HG02938 (cell line): ENCODE data around the gene KCNE3.
"Not testable (repeated sequence)": the region's sequence is repeated elsewhere in the genome, so short reads cannot be mapped to it uniquely, and the experiment has no call there.

Source experiments
- ATAC-seq: cut with Tn5 transposase; IDR thresholded peaks from one replicate; pipeline ENCODE4 v1.9.1; 2021; ENCODE audit warnings: mild to moderate bottlenecking, moderate library complexity; ENCODE audit not compliant: unreplicated experiment

KCNE3 gene

DNA sequence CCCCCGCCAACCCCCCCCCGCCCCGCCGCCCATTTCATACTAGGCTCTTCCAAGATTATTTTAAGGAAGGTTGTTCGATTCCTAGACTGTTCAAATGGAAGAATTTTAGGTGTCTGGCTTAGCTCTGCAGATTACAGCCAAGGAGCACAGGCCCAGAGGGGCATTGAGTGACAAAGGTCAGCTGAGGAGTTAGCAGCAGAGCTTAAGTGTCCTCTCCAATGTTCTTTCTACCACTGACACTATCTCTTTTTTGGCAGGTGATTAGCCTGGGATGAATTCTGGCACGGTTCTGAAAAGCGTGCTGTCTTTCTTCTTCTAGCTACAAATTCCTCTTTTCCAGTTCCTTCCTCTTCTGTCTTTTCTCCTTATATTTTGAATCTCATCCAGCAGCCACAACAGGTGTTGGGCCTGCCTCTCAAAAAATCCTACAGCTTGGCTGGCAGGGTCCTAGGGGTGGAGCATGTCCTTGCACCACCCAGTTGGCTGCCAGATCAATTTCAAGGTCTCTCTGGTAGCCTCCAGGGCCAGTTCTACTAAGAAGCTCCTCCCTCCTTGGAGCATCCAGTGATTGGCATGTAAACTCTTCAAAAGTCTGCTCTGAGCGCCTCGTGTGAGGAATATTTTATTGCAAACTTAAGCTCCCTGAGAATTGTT, 23.0 kb downstream of the KCNE3 start:
- no peak for ATAC-seq

GRCh38 chr11:74443071-74443864, 24.1 kb downstream of the KCNE3 start:
- no peak for ATAC-seq

DNA sequence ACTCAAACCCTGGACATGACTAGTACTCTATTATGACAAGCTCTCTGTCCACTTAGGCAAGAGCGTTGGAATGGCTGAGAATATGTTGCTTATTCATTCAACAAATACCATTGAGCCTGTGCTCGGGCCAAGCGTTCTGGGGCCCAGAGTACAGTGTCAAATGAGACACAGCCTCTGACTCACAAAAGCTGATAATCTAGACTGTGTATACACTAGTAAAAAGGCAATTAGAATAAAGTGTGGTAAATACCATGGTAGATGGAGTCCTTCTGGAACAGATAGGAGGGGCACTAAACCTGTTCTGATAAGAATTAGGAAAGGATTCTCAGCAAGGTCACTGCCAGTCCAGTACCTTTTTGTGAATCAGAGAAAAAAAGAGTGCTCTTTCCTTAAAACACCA, 24.7 kb downstream of the KCNE3 start:
- ATAC-seq: no peak

GRCh38 chr11:74438681-74439080, 28.7 kb downstream of the KCNE3 start:
- no peak for ATAC-seq

DNA sequence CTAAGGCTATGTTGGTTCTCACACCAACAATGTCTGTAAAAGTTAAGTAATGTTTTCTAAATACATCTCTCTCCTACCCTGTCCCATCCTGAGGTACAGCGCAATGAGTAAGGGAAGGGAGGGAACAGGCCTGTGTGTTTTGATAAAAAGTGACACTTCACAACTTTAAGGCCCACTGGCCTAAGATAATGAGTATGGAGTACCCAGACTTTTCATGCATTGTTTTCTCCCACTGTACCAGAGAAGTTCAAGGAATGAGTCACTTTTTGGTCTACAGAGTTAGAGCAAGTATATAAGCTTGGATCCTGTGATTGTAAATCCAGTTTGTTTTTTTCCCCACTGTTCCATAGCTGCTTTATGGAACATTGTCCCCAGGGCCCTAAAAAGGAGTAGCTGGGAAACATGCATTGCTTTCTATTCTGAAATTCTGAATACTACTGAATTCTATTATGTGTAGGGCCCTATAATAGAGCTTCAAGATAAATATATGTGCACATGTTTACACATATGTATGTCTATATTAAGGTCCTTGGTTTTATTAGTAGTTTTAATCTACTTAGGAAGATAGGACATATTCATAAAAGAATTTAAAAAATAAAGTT, 29.8 kb downstream of the KCNE3 start:
- no peak for ATAC-seq

DNA sequence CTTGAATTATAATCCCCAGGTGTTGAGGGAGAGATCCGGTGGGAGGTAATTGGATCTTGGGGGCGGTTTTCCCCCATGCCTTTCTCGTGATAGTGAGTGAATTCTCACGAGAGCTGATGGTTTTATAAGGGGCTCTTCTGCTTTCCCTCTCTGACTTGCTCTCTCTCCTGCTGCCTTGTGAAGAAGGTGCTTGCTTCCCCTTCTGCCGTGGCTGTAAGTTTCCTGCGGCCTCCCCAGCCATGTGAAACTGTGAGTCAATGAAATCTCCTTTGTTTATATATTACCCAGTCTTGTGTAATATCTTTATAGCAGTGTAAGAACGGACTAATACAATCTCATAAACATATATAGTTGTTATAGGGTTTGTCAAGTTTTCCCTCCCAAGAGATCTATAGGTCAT, 32.8 kb downstream of the KCNE3 start:
- no peak for ATAC-seq

GRCh38 chr11:74429205-74429604, 38.1 kb downstream of the KCNE3 start:
- ATAC-seq: no peak

DNA sequence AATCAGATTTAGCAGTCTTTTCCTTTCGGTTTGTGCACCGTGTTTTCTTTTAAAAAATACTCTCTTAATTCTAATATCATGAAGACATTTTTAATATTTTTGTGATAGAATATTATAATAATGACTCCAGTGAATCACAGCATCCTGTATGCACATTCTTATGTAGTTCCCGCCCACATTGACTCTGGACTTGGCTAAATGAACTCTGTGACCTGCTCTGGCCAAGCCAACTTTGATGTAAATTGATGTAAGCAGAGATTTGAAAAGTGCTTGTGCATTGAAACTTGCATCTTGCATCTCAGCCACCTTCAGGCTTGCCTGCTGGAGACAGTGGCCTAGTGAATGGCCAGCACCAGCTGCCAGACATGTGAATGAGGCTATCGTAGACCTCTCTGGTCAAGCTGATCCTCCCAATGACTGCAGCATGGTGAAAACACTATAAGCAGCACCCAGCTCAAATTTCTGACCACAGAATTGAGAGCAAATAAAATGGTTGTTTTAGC, 39.9 kb downstream of the KCNE3 start:
- no peak for ATAC-seq

DNA sequence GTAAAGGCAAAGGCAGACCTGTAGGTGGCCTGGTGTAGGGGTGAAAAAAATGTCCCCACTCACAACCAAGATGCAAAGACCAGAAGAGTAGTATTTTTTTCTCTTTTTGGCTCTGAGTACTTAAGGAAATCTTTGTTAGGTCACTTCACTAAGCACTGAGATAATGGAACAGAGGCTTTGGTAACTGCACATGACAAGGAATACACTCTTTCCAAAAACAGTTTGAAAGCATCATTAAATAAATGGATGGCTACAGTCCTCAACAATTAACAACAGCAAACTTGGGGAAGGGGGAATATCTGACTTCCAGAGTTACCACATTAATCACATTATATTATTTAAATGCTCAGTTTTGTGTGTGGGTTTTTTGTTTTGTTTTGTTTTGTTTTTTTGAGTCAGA, 42.2 kb downstream of the KCNE3 start:
- no peak for ATAC-seq

DNA sequence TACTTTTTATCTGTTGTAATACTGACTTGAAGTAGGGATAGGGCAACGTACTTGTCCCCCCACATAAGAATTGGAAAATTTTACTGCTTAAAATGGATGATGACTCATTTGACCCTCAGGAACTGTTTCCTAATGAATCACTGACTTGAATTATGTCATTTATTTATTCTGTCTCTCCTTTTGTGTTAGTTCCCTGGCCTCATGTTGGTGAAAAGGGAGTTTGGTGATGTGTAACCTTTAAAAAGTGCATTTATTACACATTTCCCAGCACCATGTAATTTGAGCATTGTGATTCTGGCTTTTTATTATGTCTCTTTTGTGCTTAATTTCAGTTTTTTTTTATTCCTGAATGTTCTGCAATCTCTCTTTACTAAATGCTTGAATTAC, 48.8 kb downstream of the KCNE3 start:
- no peak for ATAC-seq

GRCh38 chr11:74417860-74418508, 49.4 kb downstream of the KCNE3 start:
- ATAC-seq: no peak

DNA sequence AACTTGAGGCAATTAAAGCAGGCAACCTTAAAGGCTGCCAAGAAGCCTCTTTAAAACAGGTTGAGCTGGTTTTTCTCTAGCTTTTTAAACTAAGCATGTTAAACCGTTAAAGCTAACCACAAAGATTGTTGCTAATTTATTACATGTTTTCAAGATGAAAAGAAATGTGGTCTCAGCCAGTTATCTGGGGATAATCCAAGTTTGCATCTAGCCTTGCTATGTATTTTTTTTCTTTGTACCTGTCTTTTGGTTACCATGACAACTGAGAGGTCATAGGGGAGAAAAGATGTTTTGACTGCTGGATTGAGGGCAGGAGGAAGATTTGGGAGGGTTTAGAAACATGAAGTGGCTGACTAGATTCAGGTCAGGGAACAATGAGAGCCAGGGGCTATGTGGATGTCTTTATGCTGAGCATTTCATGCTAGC, 50.0 kb downstream of the KCNE3 start:
- ATAC-seq: no peak

DNA sequence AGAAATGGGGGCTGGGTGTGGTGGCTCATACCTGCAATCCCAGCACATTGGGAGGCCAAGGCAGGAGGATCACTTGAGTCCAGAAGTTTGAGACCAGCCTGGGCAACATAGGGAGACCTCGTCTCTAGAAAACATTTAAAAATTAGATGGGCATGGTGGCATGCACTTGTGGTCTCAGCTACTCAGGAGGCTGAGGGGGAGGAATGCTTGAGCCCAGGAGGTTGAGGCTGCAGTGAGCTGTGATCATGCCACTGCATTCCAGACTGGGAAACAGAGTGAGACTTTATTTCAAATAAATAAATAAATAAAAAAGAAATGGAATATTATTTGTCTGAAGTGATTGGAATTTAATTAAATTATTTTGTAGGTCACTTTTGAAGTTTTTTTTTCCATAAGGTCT, 50.4 kb downstream of the KCNE3 start:
- ATAC-seq: not testable (repeated sequence)

- no peak for ATAC-seq
Observed at GRCh38 chr11:74412733-74413359, 54.5 kb downstream of the KCNE3 start.

- no peak for ATAC-seq
Observed at GRCh38 chr11:74412321-74412720, 55.0 kb downstream of the KCNE3 start.

GRCh38 chr11:74409633-74410032, 57.7 kb downstream of the KCNE3 start:
- no peak for ATAC-seq
